Adipocyte (in vitro differentiated cells): ENCODE results near the gene TRIP13.

ENCODE experiments used
- DNase-seq: peaks from one replicate; pipeline ENCODE4 v3.0.0-alpha.2; 2015; ENCODE audit warnings: low read depth
- H3K27me3 ChIP-seq: replicated peaks from 2 replicates; pipeline ENCODE4 v1.7.0; 2013; ENCODE audit warnings: mild to moderate bottlenecking, low read length, moderate library complexity; ENCODE audit not compliant: control insufficient read depth, insufficient read depth
- H3K36me3 ChIP-seq: 2 replicates; pipeline ENCODE4 v1.7.0; 2013; ENCODE audit warnings: low read length, mild to moderate bottlenecking, moderate library complexity; ENCODE audit not compliant: control insufficient read depth, insufficient read depth, severe bottlenecking
- H3K4me1 ChIP-seq: 2 replicates; pipeline ENCODE4 v1.7.0; 2013; ENCODE audit warnings: mild to moderate bottlenecking, low read length, moderate library complexity; ENCODE audit not compliant: control insufficient read depth, insufficient read depth
- H3K4me3 ChIP-seq: 2 replicates; pipeline ENCODE4 v1.7.0; 2013; ENCODE audit warnings: mild to moderate bottlenecking, low read length, moderate library complexity
- H3K9ac ChIP-seq: 2 replicates; pipeline ENCODE4 v1.7.0; 2013; ENCODE audit warnings: mild to moderate bottlenecking, low read length, moderate library complexity
- H3K9me3 ChIP-seq: 2 replicates; pipeline ENCODE4 v1.7.0; 2013; ENCODE audit warnings: mild to moderate bottlenecking, low read length, moderate library complexity; ENCODE audit not compliant: control insufficient read depth

Gene TRIP13

GRCh38 chr5:856531-857425 is 35.9 kb upstream of the TRIP13 start:
- peaks cover 18% of the 10 kb centered on the region for H3K27me3 ChIP-seq
- no peak for DNase-seq
- H3K4me3 ChIP-seq: no peak overlapping the region
- H3K36me3 ChIP-seq: no peaks in the 10 kb centered on the region
- H3K9me3 ChIP-seq: no peaks in the 10 kb centered on the region
- no peak overlapping the region for H3K9ac ChIP-seq
- H3K4me1 ChIP-seq: no peaks in the 10 kb centered on the region

GRCh38 chr5:858726-859125 is 34.0 kb upstream of the TRIP13 start:
- DNase-seq: no peak
- H3K4me3 ChIP-seq: no peak overlapping the region

GRCh38 chr5:859391-859790 is 33.3 kb upstream of the TRIP13 start:
- no peak overlapping the region for H3K9ac ChIP-seq
- H3K4me1 ChIP-seq: no peaks in the 10 kb centered on the region
- no peak for DNase-seq

More at GRCh38 chr5:858726-859125, 34.0 kb upstream of the TRIP13 start:
- H3K27me3 ChIP-seq: peaks cover 7% of the 10 kb centered on the region
- H3K4me1 ChIP-seq: no peaks in the 10 kb centered on the region
- no peak overlapping the region for H3K9ac ChIP-seq
- H3K9me3 ChIP-seq: no peaks in the 10 kb centered on the region
- H3K36me3 ChIP-seq: peaks cover 3% of the 10 kb centered on the region

GRCh38 chr5:859798-860296 is 32.8 kb upstream of the TRIP13 start:
- DNase-seq: no peak
- peaks cover 4% of the 10 kb centered on the region for H3K27me3 ChIP-seq
- no peak overlapping the region for H3K4me3 ChIP-seq
- no peaks in the 10 kb centered on the region for H3K9me3 ChIP-seq
- H3K9ac ChIP-seq: no peak overlapping the region
- peaks cover 11% of the 10 kb centered on the region for H3K36me3 ChIP-seq
- H3K4me1 ChIP-seq: no peaks in the 10 kb centered on the region

More at GRCh38 chr5:859391-859790, 33.3 kb upstream of the TRIP13 start:
- peaks cover 9% of the 10 kb centered on the region for H3K36me3 ChIP-seq
- H3K4me3 ChIP-seq: no peak overlapping the region
- H3K27me3 ChIP-seq: peaks cover 5% of the 10 kb centered on the region
- no peaks in the 10 kb centered on the region for H3K9me3 ChIP-seq

GRCh38 chr5:860506-861150 is 32.1 kb upstream of the TRIP13 start:
- Histone ChIP-seq H3K4me1 (no peaks in the 10 kb centered on the region), H3K9ac (no peak overlapping the region), H3K9me3 (no peaks in the 10 kb centered on the region), H3K4me3 (no peak overlapping the region), H3K36me3 (peaks cover 11% of the 10 kb centered on the region), H3K27me3 (peaks cover 4% of the 10 kb centered on the region)
- no peak for DNase-seq

- peaks cover 11% of the 10 kb centered on the region for H3K36me3 ChIP-seq
- no peak for DNase-seq
These were observed 31.0 kb upstream of the TRIP13 start for GRCh38 chr5:861442-862366.

GRCh38 chr5:862367-863243 is 30.1 kb upstream of the TRIP13 start:
- Histone ChIP-seq H3K27me3 (no peaks in the 10 kb centered on the region), H3K4me1 (peaks cover 5% of the 10 kb centered on the region), H3K36me3 (peaks cover 20% of the 10 kb centered on the region), H3K4me3 (no peak overlapping the region), H3K9me3 (no peaks in the 10 kb centered on the region), H3K9ac (no peak overlapping the region)
- DNase-seq: no peak

More at GRCh38 chr5:861442-862366, 31.0 kb upstream of the TRIP13 start:
- Histone ChIP-seq H3K4me1 (no peaks in the 10 kb centered on the region), H3K9me3 (no peaks in the 10 kb centered on the region), H3K9ac (no peak overlapping the region), H3K27me3 (no peaks in the 10 kb centered on the region), H3K4me3 (no peak overlapping the region)

GRCh38 chr5:863244-863805 is 29.4 kb upstream of the TRIP13 start:
- Histone ChIP-seq H3K4me1 (peaks cover 5% of the 10 kb centered on the region), H3K36me3 (peaks cover 27% of the 10 kb centered on the region), H3K9me3 (no peaks in the 10 kb centered on the region), H3K27me3 (no peaks in the 10 kb centered on the region), H3K9ac (no peak overlapping the region), H3K4me3 (no peak overlapping the region)
- no peak for DNase-seq

GRCh38 chr5:864492-865167 is 28.1 kb upstream of the TRIP13 start:
- Histone ChIP-seq H3K4me1 (peaks cover 5% of the 10 kb centered on the region), H3K9ac (no peak overlapping the region), H3K27me3 (no peaks in the 10 kb centered on the region), H3K9me3 (no peaks in the 10 kb centered on the region), H3K4me3 (no peak overlapping the region), H3K36me3 (peaks cover 40% of the 10 kb centered on the region)
- no peak for DNase-seq
